GM13976 (cell line): ENCODE results near the gene PKP4.
"Not testable (repeated sequence)": the region's sequence is repeated elsewhere in the genome, so short reads cannot be mapped to it uniquely, and the experiment has no call there.

ENCODE experiments used
- DNase-seq: peaks from one replicate; pipeline ENCODE4 v3.0.0; 2012; ENCODE audit warnings: low spot score
- CTCF ChIP-seq: IDR thresholded peaks from 2 replicates; pipeline ENCODE4 v1.5.1; 2012; ENCODE audit warnings: borderline replicate concordance, mild to moderate bottlenecking; ENCODE audit not compliant: insufficient read depth; ENCODE audit errors: extremely low read depth, missing control alignments, control extremely low read depth
- in situ Hi-C: fragments of 300-500 bp; cut with MboI; formaldehyde crosslinking; loops from one replicate; pipeline ENCODE4 v1.12.0; 2022; ENCODE audit warnings: low sequenced_read_pairs, mixed read lengths, inconsistent platforms; ENCODE audit not compliant: unreplicated experiment

The PKP4 gene

GRCh38 chr2:158693476-158693875 lies 236.7 kb downstream of the PKP4 start:
- in situ Hi-C loops, result no loop called here
- no peak for DNase-seq
- TF ChIP-seq CTCF, result no peak

GRCh38 chr2:158695305-158695704 lies 238.6 kb downstream of the PKP4 start:
- in situ Hi-C loops, result no loop called here
- DNase-seq, result no peak
- TF ChIP-seq CTCF, result no peak

GRCh38 chr2:158695744-158696143 lies 239.0 kb downstream of the PKP4 start:
- DNase-seq, in situ Hi-C loops: not testable (repeated sequence)

- no peak for TF ChIP-seq CTCF
- no peak for DNase-seq
- in situ Hi-C loops, result no loop called here
Measured at GRCh38 chr2:158699323-158699722, 242.6 kb downstream of the PKP4 start.

- TF ChIP-seq CTCF, result no peak
- DNase-seq, result no peak
- in situ Hi-C loops, result no loop called here
Measured at GRCh38 chr2:158701101-158701500, 244.3 kb downstream of the PKP4 start.

- in situ Hi-C loops, result no loop called here
- TF ChIP-seq CTCF, result no peak
- DNase-seq, result no peak
Measured at GRCh38 chr2:158702740-158703139, 246.0 kb downstream of the PKP4 start.

GRCh38 chr2:158704724-158705465 lies 248.1 kb downstream of the PKP4 start:
- in situ Hi-C loops, DNase-seq: not testable (repeated sequence)
